ENCODE data around the gene TENT4B. TPM values are rescaled to one million over a fixed set of nuclear protein-coding genes. Genes with fewer than 3 reads are reported as not detected.

The TENT4B gene
- total RNA-seq, 1 experiment from 2014 or later, result 28.6 TPM

DNA sequence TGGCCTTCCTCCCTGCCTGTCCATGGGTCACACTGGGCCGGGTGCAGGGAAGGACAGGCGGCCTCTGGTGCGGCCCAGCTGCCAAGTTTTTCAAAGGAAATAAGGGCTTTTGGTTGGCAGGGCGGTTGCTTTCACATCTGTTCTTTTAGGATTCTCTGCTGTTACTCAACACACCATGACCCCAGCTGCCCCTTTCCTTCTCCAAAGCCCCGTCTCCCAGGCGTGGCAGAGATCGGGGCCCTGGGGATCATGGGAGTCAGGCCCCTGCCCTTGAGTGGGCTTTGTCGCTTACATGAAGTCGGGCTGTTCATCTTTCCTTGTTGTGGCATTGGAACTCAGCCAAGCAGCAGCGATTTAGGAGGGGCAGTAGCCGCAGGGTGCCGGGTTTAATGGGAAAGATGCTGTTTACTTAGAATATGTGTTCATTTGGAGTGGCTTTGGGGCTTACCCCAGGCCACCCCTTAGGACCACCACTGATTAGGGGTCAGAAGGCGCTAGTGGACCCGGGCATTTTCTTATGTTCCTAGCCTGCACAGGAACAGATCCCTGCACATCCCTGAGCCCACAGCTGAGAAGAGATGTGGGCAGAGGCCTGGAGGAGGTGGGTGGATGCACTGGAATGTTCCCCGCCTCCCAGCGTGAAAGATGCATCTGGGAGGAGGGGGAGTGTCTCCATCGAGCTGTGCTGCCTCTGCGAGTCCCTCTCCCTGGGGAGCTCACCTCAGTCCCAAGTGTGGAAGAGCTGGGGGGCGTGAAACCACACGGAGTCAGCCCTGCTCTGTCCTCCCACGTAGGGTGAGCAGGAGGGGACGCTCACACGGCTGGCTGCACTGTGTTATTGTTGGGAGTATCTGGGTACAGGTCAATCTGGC, 106.5 kb downstream of the TENT4B start:
- Mint-ChIP-seq H3K36me3 (ENCODE audit: insufficient read depth, unreplicated experiment) (peaks cover 19% of the 10 kb centered on the region), H3K27ac (ENCODE audit: unreplicated experiment) (peak overlapping the region; percentile 51), H3K4me3 (ENCODE audit: unreplicated experiment) (no peak overlapping the region), H3K9me3 (ENCODE audit: unreplicated experiment) (no peaks in the 10 kb centered on the region), H3K4me1 (ENCODE audit: low read depth, unreplicated experiment) (peaks cover 11% of the 10 kb centered on the region), H3K27me3 (ENCODE audit: insufficient read depth, unreplicated experiment) (no peaks in the 10 kb centered on the region)
- BruUV-seq (replicated peaks), result no TSS peak
- no peaks in the 10 kb centered on the region for H3K9me3 ChIP-seq
- peaks cover 8% of the 10 kb centered on the region; the same call in 1 of the 2 replicates for H3K4me1 ChIP-seq
- POLR2A ChIA-PET, result no interaction called here
- H3K4me3 ChIP-seq (ENCODE audit: low read depth, low read length), result no peak overlapping the region
- DNase-seq, result no peak
- intact Hi-C loops (cut with micrococcal nuclease; ENCODE audit: unreplicated experiment), result no loop called here
- H3K27me3 ChIP-seq (replicated peaks; ENCODE audit: control insufficient read depth, insufficient read depth, low read length), result no peaks in the 10 kb centered on the region
- no peak for TF ChIP-seq CTCF (IDR thresholded peaks at IDR 0.05; ENCODE audit: insufficient read depth in 1 of 2, low read depth in 1 of 2, low read length in 1 of 2, severe bottlenecking in 1 of 2, unreplicated experiment in 1 of 2)
- H3K36me3 ChIP-seq (ENCODE audit: control insufficient read depth, insufficient read depth, low read length), result no peaks in the 10 kb centered on the region; the same call in 1 of the 2 replicates
- CTCF ChIA-PET, result no interaction called here

DNA sequence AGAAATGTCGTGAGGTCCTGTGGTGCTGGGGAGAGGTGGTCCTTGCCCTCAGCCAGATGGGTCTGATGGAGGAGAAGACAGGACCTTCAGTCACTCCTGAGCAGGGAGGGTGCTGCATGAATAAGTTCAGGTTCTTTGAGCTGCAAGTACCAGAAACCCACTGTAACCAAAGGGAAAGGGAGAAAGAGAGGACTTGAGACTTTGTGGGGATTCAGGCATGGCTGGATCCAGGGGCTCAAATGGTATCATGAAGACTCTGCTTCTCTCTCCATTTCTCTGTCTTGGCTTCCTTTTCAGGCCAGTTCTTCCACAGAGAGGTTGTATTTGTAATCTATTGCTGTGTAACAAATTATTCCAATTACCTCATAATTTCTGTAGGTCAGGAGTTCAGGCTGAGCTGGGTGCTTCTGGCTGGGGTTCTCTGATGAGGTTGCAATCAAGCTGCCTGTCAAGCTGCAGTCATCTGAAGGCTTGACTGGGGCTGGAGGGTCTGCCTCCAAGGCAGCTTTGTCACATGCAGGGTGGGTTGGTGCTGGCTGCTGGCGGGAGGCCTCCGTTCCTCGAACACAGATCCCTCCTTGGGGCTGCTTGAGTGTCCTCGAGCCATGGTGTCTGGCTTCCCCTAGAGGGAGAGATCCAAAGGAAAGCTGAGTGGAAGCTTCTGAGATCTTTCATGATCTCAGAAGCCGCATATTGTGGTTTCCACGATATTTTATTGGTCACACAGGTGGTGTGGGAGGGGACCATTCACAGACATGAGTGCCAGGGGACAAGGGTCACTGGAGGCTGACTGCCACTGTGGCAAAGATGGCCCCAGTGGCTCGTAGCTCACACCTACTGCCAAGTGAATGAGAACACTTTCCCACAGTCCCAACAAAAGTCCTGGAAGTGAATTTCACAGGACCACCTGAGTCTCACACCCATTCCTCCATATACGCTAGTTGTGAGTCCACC, 107.4 kb downstream of the TENT4B start:
- Histone ChIP-seq H3K4me1 (peaks cover 8% of the 10 kb centered on the region; the same call in 1 of the 2 replicates), H3K36me3 (ENCODE audit: control insufficient read depth, insufficient read depth, low read length) (no peaks in the 10 kb centered on the region; the same call in 1 of the 2 replicates), H3K9me3 (no peaks in the 10 kb centered on the region), H3K4me3 (ENCODE audit: low read depth, low read length) (no peak overlapping the region), H3K27me3 (replicated peaks; ENCODE audit: control insufficient read depth, insufficient read depth, low read length) (no peaks in the 10 kb centered on the region)
- H3K27ac Mint-ChIP-seq (ENCODE audit: unreplicated experiment), result no peak overlapping the region
- peaks cover 11% of the 10 kb centered on the region for H3K4me1 Mint-ChIP-seq (ENCODE audit: low read depth, unreplicated experiment)
- BruUV-seq (replicated peaks), result no TSS peak
- peaks cover 19% of the 10 kb centered on the region for H3K36me3 Mint-ChIP-seq (ENCODE audit: insufficient read depth, unreplicated experiment)
- CTCF ChIA-PET, result interaction anchor here (0.6 kb wide), 1 partner anchor 10 kb away, joined by 3 read pairs; no protein-coding TSS in a partner anchor
- no peak overlapping the region for H3K4me3 Mint-ChIP-seq (ENCODE audit: unreplicated experiment)
- peak in 1 of 2 experiments; percentile 18 for DNase-seq
- POLR2A ChIA-PET, result no interaction called here
- H3K27me3 Mint-ChIP-seq (ENCODE audit: insufficient read depth, unreplicated experiment), result no peaks in the 10 kb centered on the region
- intact Hi-C loops (cut with micrococcal nuclease; ENCODE audit: unreplicated experiment), result no loop called here
- no peaks in the 10 kb centered on the region for H3K9me3 Mint-ChIP-seq (ENCODE audit: unreplicated experiment)
- no peak for TF ChIP-seq CTCF (IDR thresholded peaks at IDR 0.05; ENCODE audit: insufficient read depth in 1 of 2, low read depth in 1 of 2, low read length in 1 of 2, severe bottlenecking in 1 of 2, unreplicated experiment in 1 of 2)

GRCh38 chr16:50261160-50261706, 108.1 kb downstream of the TENT4B start:
- intact Hi-C loops (cut with micrococcal nuclease; ENCODE audit: unreplicated experiment), result no loop called here
- CTCF ChIA-PET, result no interaction called here
- no TSS peak for BruUV-seq (replicated peaks)

More at GRCh38 chr16:50261160-50261706, 108.1 kb downstream of the TENT4B start:
- no peaks in the 10 kb centered on the region; the same call in 1 of the 2 replicates for H3K36me3 ChIP-seq (ENCODE audit: control insufficient read depth, insufficient read depth, low read length)
- H3K27me3 ChIP-seq (replicated peaks; ENCODE audit: control insufficient read depth, insufficient read depth, low read length), result no peaks in the 10 kb centered on the region
- Mint-ChIP-seq H3K27me3 (ENCODE audit: insufficient read depth, unreplicated experiment) (no peaks in the 10 kb centered on the region), H3K9me3 (ENCODE audit: unreplicated experiment) (no peaks in the 10 kb centered on the region), H3K36me3 (ENCODE audit: insufficient read depth, unreplicated experiment) (peaks cover 19% of the 10 kb centered on the region), H3K4me3 (ENCODE audit: unreplicated experiment) (no peak overlapping the region), H3K27ac (ENCODE audit: unreplicated experiment) (no peak overlapping the region), H3K4me1 (ENCODE audit: low read depth, unreplicated experiment) (peaks cover 11% of the 10 kb centered on the region)
- POLR2A ChIA-PET, result no interaction called here
- H3K4me1 ChIP-seq, result peaks cover 8% of the 10 kb centered on the region; the same call in 1 of the 2 replicates
- no peak overlapping the region for H3K4me3 ChIP-seq (ENCODE audit: low read depth, low read length)
- peak in 1 of 2 experiments; percentile 31 for DNase-seq
- TF ChIP-seq CTCF (IDR thresholded peaks at IDR 0.05; ENCODE audit: insufficient read depth in 1 of 2, low read depth in 1 of 2, low read length in 1 of 2, severe bottlenecking in 1 of 2, unreplicated experiment in 1 of 2), result no peak
- no peaks in the 10 kb centered on the region for H3K9me3 ChIP-seq
